DMS53 treated with DMSO at 0.1 percent for 48 hours (cell line): ENCODE data around the gene SLC9A8.
"Not testable (repeated sequence)": the region's sequence is repeated elsewhere in the genome, so short reads cannot be mapped to it uniquely, and the experiment has no call there.

ENCODE experiments used
- DNase-seq: peaks from one replicate; lab custom pipeline; 2025; ENCODE audit not compliant: unreplicated experiment; lab: John Stamatoyannopoulos, UW

SLC9A8 gene

GRCh38 chr20:49812507-49813304, at the start of gene SLC9A8:
Gene SLC9A8, plus strand, starts transcription at chr20:49812828. Its CDS starts 95 bp downstream, at chr20:49812923.
- DNase-seq, result peak; percentile 75

- no peak for DNase-seq
Observed at GRCh38 chr20:49762940-49763766, 49.5 kb upstream of the SLC9A8 start.

- DNase-seq, result no peak
Observed at GRCh38 chr20:49765413-49765736, 47.3 kb upstream of the SLC9A8 start.

- no peak for DNase-seq
Observed at GRCh38 chr20:49765846-49766541, 46.6 kb upstream of the SLC9A8 start.

GRCh38 chr20:49766979-49767521, 45.6 kb upstream of the SLC9A8 start:
- no peak for DNase-seq

- peak; percentile 58 for DNase-seq
Observed at GRCh38 chr20:49768204-49769047, 44.2 kb upstream of the SLC9A8 start.

- DNase-seq, result no peak
Observed at GRCh38 chr20:49769048-49769581, 43.5 kb upstream of the SLC9A8 start.

GRCh38 chr20:49770634-49771033, 42.0 kb upstream of the SLC9A8 start:
- DNase-seq, result no peak

GRCh38 chr20:49774213-49774612, 38.4 kb upstream of the SLC9A8 start:
- not testable (repeated sequence) for DNase-seq

- DNase-seq, result peak; percentile 95
Observed at GRCh38 chr20:49775229-49775693, 37.4 kb upstream of the SLC9A8 start.

- DNase-seq, result no peak
Observed at GRCh38 chr20:49779972-49780371, 32.7 kb upstream of the SLC9A8 start.

- no peak for DNase-seq
Observed at GRCh38 chr20:49781676-49782075, 31.0 kb upstream of the SLC9A8 start.

- DNase-seq, result not testable (repeated sequence)
Observed at GRCh38 chr20:49782439-49782838, 30.2 kb upstream of the SLC9A8 start.

GRCh38 chr20:49783021-49783995, 29.3 kb upstream of the SLC9A8 start:
- DNase-seq, result not testable (repeated sequence)

GRCh38 chr20:49784291-49784690, 28.3 kb upstream of the SLC9A8 start:
- DNase-seq, result no peak

- no peak for DNase-seq
Observed at GRCh38 chr20:49785149-49785851, 27.3 kb upstream of the SLC9A8 start.

GRCh38 chr20:49785852-49786175, 26.8 kb upstream of the SLC9A8 start:
- no peak for DNase-seq

- DNase-seq, result no peak
Observed at GRCh38 chr20:49786196-49786595, 26.4 kb upstream of the SLC9A8 start.
